ENCODE data around the gene CSNK2A1. TPM values are rescaled to one million over a fixed set of nuclear protein-coding genes. Genes with fewer than 3 reads are reported as not detected.

The CSNK2A1 gene
- total RNA-seq, 1 donor from 2014 or later: 214 TPM

DNA sequence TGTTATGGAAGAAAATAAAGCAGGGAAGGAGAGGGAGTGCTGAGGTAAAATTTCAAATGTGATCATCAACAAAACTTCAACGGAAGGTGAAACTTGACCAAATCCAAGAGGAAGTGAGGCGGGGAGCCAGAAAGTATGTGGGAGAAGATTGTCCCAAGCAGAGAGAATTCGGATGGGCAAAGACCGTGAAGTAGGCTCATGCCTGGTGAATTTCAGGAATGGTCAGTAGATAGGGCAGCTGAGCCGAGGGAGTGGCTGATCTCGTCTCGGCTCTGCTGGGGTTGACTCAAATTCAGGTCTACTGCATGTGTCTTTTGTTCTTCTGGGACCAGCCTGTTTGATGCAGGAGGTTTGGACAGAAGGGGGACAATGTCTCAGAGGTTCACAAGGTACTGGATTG lies 7.0 kb upstream of the CSNK2A1 start:
- TF ChIP-seq CTCF (IDR thresholded peaks at IDR 0.05; ENCODE audit: partially characterized antibody, unreplicated experiment): no peak
- Mint-ChIP-seq H3K9me3 (ENCODE audit: unreplicated experiment) (no peaks in the 10 kb centered on the region), H3K27me3 (ENCODE audit: unreplicated experiment) (peaks cover 3% of the 10 kb centered on the region), H3K27ac (ENCODE audit: unreplicated experiment) (no peak overlapping the region), H3K4me1 (ENCODE audit: low read depth, unreplicated experiment) (peaks cover 8% of the 10 kb centered on the region), H3K36me3 (ENCODE audit: unreplicated experiment) (no peaks in the 10 kb centered on the region), H3K4me3 (ENCODE audit: unreplicated experiment) (no peak overlapping the region)
- no peak for DNase-seq

- H3K27ac Mint-ChIP-seq (ENCODE audit: unreplicated experiment): no peak overlapping the region
- peaks cover 3% of the 10 kb centered on the region for H3K27me3 Mint-ChIP-seq (ENCODE audit: unreplicated experiment)
Observed at GRCh38 chr20:549722-550496, 6.3 kb upstream of the CSNK2A1 start.

GRCh38 chr20:548906-549305 lies 5.3 kb upstream of the CSNK2A1 start:
- H3K36me3 Mint-ChIP-seq (ENCODE audit: unreplicated experiment): no peaks in the 10 kb centered on the region
- H3K9me3 Mint-ChIP-seq (ENCODE audit: unreplicated experiment): no peaks in the 10 kb centered on the region
- H3K4me3 Mint-ChIP-seq (ENCODE audit: unreplicated experiment): no peak overlapping the region
- no peak for TF ChIP-seq CTCF (IDR thresholded peaks at IDR 0.05; ENCODE audit: partially characterized antibody, unreplicated experiment)
- no peak for DNase-seq
- H3K27ac Mint-ChIP-seq (ENCODE audit: unreplicated experiment): no peak overlapping the region
- no peaks in the 10 kb centered on the region for H3K4me1 Mint-ChIP-seq (ENCODE audit: low read depth, unreplicated experiment)
- H3K27me3 Mint-ChIP-seq (ENCODE audit: unreplicated experiment): peaks cover 6% of the 10 kb centered on the region

More at GRCh38 chr20:549722-550496, 6.3 kb upstream of the CSNK2A1 start:
- no peaks in the 10 kb centered on the region for H3K9me3 Mint-ChIP-seq (ENCODE audit: unreplicated experiment)
- H3K4me3 Mint-ChIP-seq (ENCODE audit: unreplicated experiment): no peak overlapping the region
- H3K36me3 Mint-ChIP-seq (ENCODE audit: unreplicated experiment): no peaks in the 10 kb centered on the region
- no peak for TF ChIP-seq CTCF (IDR thresholded peaks at IDR 0.05; ENCODE audit: partially characterized antibody, unreplicated experiment)
- H3K4me1 Mint-ChIP-seq (ENCODE audit: low read depth, unreplicated experiment): peaks cover 3% of the 10 kb centered on the region
- DNase-seq: no peak

DNA sequence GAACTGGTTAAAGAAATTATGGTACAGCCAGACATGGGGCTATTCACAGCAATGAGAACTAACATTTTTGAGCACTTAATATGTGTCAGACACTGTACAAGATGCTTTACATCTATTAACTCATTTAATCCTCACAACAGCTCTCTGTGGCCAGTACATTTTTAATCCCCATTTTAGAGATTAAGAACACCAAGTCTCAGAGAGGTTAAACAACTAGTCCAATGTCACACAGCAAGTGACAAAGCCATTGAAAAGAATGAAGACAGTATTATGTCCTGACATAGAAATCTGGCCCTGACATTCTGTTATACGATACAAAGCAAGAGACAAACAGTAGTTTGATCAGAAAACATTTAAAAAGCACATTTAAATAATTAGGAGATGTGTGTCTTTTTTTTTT lies 3.8 kb upstream of the CSNK2A1 start:
- TF ChIP-seq CTCF (IDR thresholded peaks at IDR 0.05; ENCODE audit: partially characterized antibody, unreplicated experiment): no peak
- Mint-ChIP-seq H3K4me1 (ENCODE audit: low read depth, unreplicated experiment) (peaks cover 3% of the 10 kb centered on the region), H3K36me3 (ENCODE audit: unreplicated experiment) (no peaks in the 10 kb centered on the region), H3K27ac (ENCODE audit: unreplicated experiment) (no peak overlapping the region), H3K9me3 (ENCODE audit: unreplicated experiment) (no peaks in the 10 kb centered on the region), H3K4me3 (ENCODE audit: unreplicated experiment) (no peak overlapping the region), H3K27me3 (ENCODE audit: unreplicated experiment) (peaks cover 8% of the 10 kb centered on the region)
- DNase-seq: no peak

DNA sequence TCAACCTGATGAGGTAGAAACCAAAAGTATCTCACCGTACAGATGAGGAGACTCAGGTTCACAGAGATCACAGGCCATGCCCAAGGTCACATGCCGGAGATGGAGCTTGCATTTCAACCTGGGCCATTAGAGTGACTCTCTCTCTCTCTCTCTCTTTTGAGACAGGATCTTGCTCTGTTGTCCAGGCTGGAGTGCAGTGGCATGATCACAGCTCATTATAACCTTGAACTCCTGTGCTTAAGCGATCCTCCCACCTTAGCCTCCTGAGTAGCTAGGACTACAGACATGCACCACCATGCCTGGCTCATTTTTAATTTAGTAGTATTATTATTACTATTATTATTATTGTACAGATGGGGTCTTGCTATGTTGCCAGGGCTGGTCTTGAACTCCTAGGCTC lies 2.8 kb upstream of the CSNK2A1 start:
- no peak for TF ChIP-seq CTCF (IDR thresholded peaks at IDR 0.05; ENCODE audit: partially characterized antibody, unreplicated experiment)
- Mint-ChIP-seq H3K27ac (ENCODE audit: unreplicated experiment) (no peak overlapping the region), H3K36me3 (ENCODE audit: unreplicated experiment) (no peaks in the 10 kb centered on the region), H3K9me3 (ENCODE audit: unreplicated experiment) (no peaks in the 10 kb centered on the region), H3K4me3 (ENCODE audit: unreplicated experiment) (no peak overlapping the region), H3K27me3 (ENCODE audit: unreplicated experiment) (peaks cover 8% of the 10 kb centered on the region), H3K4me1 (ENCODE audit: low read depth, unreplicated experiment) (peaks cover 6% of the 10 kb centered on the region)
- DNase-seq: no peak
